Epidermal melanocyte (primary cell): ENCODE data around the gene PON3.

Source experiments
- DNase-seq: peaks from one replicate; pipeline ENCODE4 v3.0.0; 2011; ENCODE audit warnings: low spot score; ENCODE audit not compliant: insufficient read length

Gene PON3

GRCh38 chr7:95309951-95310350 lies 86.2 kb downstream of the PON3 start:
- no peak for DNase-seq
